ENCODE measurements around the gene GPANK1.

The GPANK1 gene

GRCh38 chr6:31621991-31622390 lies 42.8 kb downstream of the GPANK1 start:
- H3K4me1 ChIP-seq (ENCODE audit: control insufficient read depth in 1 of 2, insufficient read depth in 2 of 2, low read length in 2 of 2) = peaks cover 0 to 17% of the 10 kb centered on the region in 2 donors
- H3K27ac ChIP-seq (ENCODE audit: low read length) = peak overlapping the region; percentile 92
- no peaks in the 10 kb centered on the region for H3K27me3 ChIP-seq (ENCODE audit: low read depth, low read length)
- peaks cover 33 to 38% of the 10 kb centered on the region in 2 donors for H3K36me3 ChIP-seq (ENCODE audit: control insufficient read depth in 1 of 2, insufficient read depth in 2 of 2, low read length in 2 of 2)
- peak overlapping the region; percentile 93 for H3K4me3 ChIP-seq (ENCODE audit: low read depth in 1 of 2, low read length in 2 of 2)
- no peaks in the 10 kb centered on the region for H3K9me3 ChIP-seq (ENCODE audit: control insufficient read depth in 1 of 2, low read length in 2 of 2)

DNA sequence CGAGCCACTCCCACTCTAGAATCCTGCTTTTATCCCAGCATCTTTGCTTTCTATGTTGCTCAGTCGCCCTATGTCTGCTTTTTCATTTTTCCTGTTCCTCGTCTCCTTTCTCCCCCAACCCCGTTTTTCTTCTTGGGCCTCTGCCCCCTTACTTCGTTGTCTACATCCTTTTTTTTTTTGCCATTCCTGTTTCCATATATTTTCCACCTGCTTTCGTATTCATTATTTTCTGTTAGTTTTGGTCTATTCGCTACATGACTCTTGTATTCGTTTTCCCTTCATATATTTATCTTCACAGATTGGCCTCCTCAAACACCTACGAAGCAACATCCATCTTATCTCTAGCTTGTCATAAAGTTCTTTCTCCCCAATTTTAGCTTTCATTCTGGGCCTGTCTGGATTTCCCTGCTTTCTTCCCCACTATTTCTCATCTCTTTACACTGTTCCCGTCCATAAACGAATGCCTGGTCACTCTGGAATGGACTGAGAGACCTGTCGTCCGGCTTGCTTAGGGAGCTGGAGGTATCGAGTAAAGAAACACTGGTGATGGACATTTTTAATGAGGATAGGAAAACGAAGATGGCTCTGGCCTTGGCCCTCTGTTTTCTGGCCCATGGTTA lies 43.4 kb downstream of the GPANK1 start:
- Histone ChIP-seq H3K4me3 (ENCODE audit: low read depth in 1 of 2, low read length in 2 of 2) (peak overlapping the region; percentile 93), H3K27me3 (ENCODE audit: low read depth, low read length) (no peaks in the 10 kb centered on the region), H3K27ac (ENCODE audit: low read length) (peak overlapping the region; percentile 92), H3K4me1 (ENCODE audit: control insufficient read depth in 1 of 2, insufficient read depth in 2 of 2, low read length in 2 of 2) (peaks cover 0 to 17% of the 10 kb centered on the region in 2 donors), H3K36me3 (ENCODE audit: control insufficient read depth in 1 of 2, insufficient read depth in 2 of 2, low read length in 2 of 2) (peaks cover 27 to 33% of the 10 kb centered on the region in 2 donors), H3K9me3 (ENCODE audit: control insufficient read depth in 1 of 2, low read length in 2 of 2) (no peaks in the 10 kb centered on the region)

GRCh38 chr6:31620586-31621319 lies 44.0 kb downstream of the GPANK1 start, which contains the start of gene PRRC2A:
TSS of gene PRRC2A (plus strand) at chr6:31620715. CDS start at chr6:31622790, 2,075 bp downstream.
- Histone ChIP-seq H3K4me3 (ENCODE audit: low read depth in 1 of 2, low read length in 2 of 2) (peak within 1 kb of the TSS; percentile 93), H3K27ac (ENCODE audit: low read length) (peak within 1 kb of the TSS; percentile 92), H3K4me1 (ENCODE audit: control insufficient read depth in 1 of 2, insufficient read depth in 2 of 2, low read length in 2 of 2) (peaks cover 0 to 17% of the 10 kb centered on the region in 2 donors), H3K36me3 (ENCODE audit: control insufficient read depth in 1 of 2, insufficient read depth in 2 of 2, low read length in 2 of 2) (peaks cover 21 to 26% of the 10 kb centered on the region in 2 donors), H3K9me3 (ENCODE audit: control insufficient read depth in 1 of 2, low read length in 2 of 2) (no peaks in the 10 kb centered on the region), H3K27me3 (ENCODE audit: low read depth, low read length) (no peaks in the 10 kb centered on the region)

- Histone ChIP-seq H3K36me3 (ENCODE audit: control insufficient read depth in 1 of 2, insufficient read depth in 2 of 2, low read length in 2 of 2) (peaks cover 13 to 19% of the 10 kb centered on the region in 2 donors), H3K27me3 (ENCODE audit: low read depth, low read length) (no peaks in the 10 kb centered on the region), H3K4me1 (ENCODE audit: control insufficient read depth in 1 of 2, insufficient read depth in 2 of 2, low read length in 2 of 2) (peaks cover 0 to 17% of the 10 kb centered on the region in 2 donors), H3K9me3 (ENCODE audit: control insufficient read depth in 1 of 2, low read length in 2 of 2) (no peaks in the 10 kb centered on the region), H3K27ac (ENCODE audit: low read length) (peak overlapping the region; percentile 92), H3K4me3 (ENCODE audit: low read depth in 1 of 2, low read length in 2 of 2) (peak overlapping the region; percentile 93)
These were observed 44.8 kb downstream of the GPANK1 start for GRCh38 chr6:31619805-31620585.

DNA sequence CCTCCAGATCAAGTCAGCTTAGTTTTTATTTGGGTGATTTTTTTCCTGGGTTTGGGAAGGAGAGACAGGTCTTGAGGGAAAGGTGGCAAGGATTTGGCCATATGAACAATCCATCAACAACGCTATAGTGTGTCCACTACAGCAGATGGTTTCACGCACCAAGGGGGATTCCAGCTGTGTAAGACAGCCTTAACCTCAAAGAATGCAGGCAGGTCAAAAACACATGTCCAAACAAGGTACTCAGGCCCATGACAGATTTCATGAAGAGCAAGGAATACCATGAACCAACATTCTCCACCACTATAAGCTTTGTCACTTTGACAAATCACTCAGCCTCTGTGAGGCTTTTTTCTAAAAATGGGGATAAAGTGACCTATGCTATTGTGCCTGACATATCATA lies 47.8 kb downstream of the GPANK1 start:
- H3K9me3 ChIP-seq (ENCODE audit: control insufficient read depth in 1 of 2, low read length in 2 of 2) = no peaks in the 10 kb centered on the region
- peaks cover 0 to 7% of the 10 kb centered on the region in 2 donors for H3K4me1 ChIP-seq (ENCODE audit: control insufficient read depth in 1 of 2, insufficient read depth in 2 of 2, low read length in 2 of 2)
- H3K27ac ChIP-seq (ENCODE audit: low read length) = no peak overlapping the region
- H3K27me3 ChIP-seq (ENCODE audit: low read depth, low read length) = no peaks in the 10 kb centered on the region
- H3K4me3 ChIP-seq (ENCODE audit: low read depth in 1 of 2, low read length in 2 of 2) = no peak overlapping the region
- H3K36me3 ChIP-seq (ENCODE audit: control insufficient read depth in 1 of 2, insufficient read depth in 2 of 2, low read length in 2 of 2) = no peaks in the 10 kb centered on the region

GRCh38 chr6:31615748-31616147 lies 49.0 kb downstream of the GPANK1 start:
- peak overlapping the region; percentile 56 for H3K27ac ChIP-seq (ENCODE audit: low read length)
- peak overlapping the region in 1 of 2 donors; percentile 50 for H3K4me3 ChIP-seq (ENCODE audit: low read depth in 1 of 2, low read length in 2 of 2)

GRCh38 chr6:31614684-31615578 lies 49.9 kb downstream of the GPANK1 start, which contains the start of gene AIF1:
TSS of gene AIF1 (plus strand) at chr6:31615234. CDS start at chr6:31615330, 96 bp downstream.
- Histone ChIP-seq H3K27me3 (ENCODE audit: low read depth, low read length) (no peaks in the 10 kb centered on the region), H3K9me3 (ENCODE audit: control insufficient read depth in 1 of 2, low read length in 2 of 2) (no peaks in the 10 kb centered on the region), H3K4me3 (ENCODE audit: low read depth in 1 of 2, low read length in 2 of 2) (peak within 1 kb of the TSS in 1 of 2 donors; percentile 50), H3K27ac (ENCODE audit: low read length) (peak within 1 kb of the TSS; percentile 56), H3K36me3 (ENCODE audit: control insufficient read depth in 1 of 2, insufficient read depth in 2 of 2, low read length in 2 of 2) (no peaks in the 10 kb centered on the region), H3K4me1 (ENCODE audit: control insufficient read depth in 1 of 2, insufficient read depth in 2 of 2, low read length in 2 of 2) (no peaks in the 10 kb centered on the region)

More at GRCh38 chr6:31615748-31616147, 49.0 kb downstream of the GPANK1 start:
- H3K4me1 ChIP-seq (ENCODE audit: control insufficient read depth in 1 of 2, insufficient read depth in 2 of 2, low read length in 2 of 2) = no peaks in the 10 kb centered on the region
- H3K9me3 ChIP-seq (ENCODE audit: control insufficient read depth in 1 of 2, low read length in 2 of 2) = no peaks in the 10 kb centered on the region
- no peaks in the 10 kb centered on the region for H3K27me3 ChIP-seq (ENCODE audit: low read depth, low read length)
- no peaks in the 10 kb centered on the region for H3K36me3 ChIP-seq (ENCODE audit: control insufficient read depth in 1 of 2, insufficient read depth in 2 of 2, low read length in 2 of 2)

- no peaks in the 10 kb centered on the region for H3K9me3 ChIP-seq (ENCODE audit: control insufficient read depth in 1 of 2, low read length in 2 of 2)
- H3K4me1 ChIP-seq (ENCODE audit: control insufficient read depth in 1 of 2, insufficient read depth in 2 of 2, low read length in 2 of 2) = no peaks in the 10 kb centered on the region
- no peaks in the 10 kb centered on the region for H3K36me3 ChIP-seq (ENCODE audit: control insufficient read depth in 1 of 2, insufficient read depth in 2 of 2, low read length in 2 of 2)
- H3K4me3 ChIP-seq (ENCODE audit: low read depth in 1 of 2, low read length in 2 of 2) = no peak overlapping the region
- H3K27me3 ChIP-seq (ENCODE audit: low read depth, low read length) = no peaks in the 10 kb centered on the region
- H3K27ac ChIP-seq (ENCODE audit: low read length) = no peak overlapping the region
These were observed 50.6 kb downstream of the GPANK1 start for GRCh38 chr6:31614075-31614619.

Data from muscle layer of duodenum (tissue), 2 donors.